Trophoblast cell (in vitro differentiated cells and primary cell): ENCODE measurements around the gene XIRP2.

Experiments
- DNase-seq, 2 donors: peaks; one replicate each; pipeline ENCODE4 v3.0.0-alpha.2; 2016
- H2AFZ ChIP-seq: 2 replicates; pipeline ENCODE4 v1.6.1; 2013; ENCODE audit warnings: low read length, moderate library complexity, mild to moderate bottlenecking; ENCODE audit not compliant: insufficient read depth, poor library complexity
- H2AK5ac ChIP-seq: 2 replicates; pipeline ENCODE4 v1.6.1; 2013; ENCODE audit warnings: mild to moderate bottlenecking, low read length
- H2BK120ac ChIP-seq: 2 replicates; pipeline ENCODE4 v1.6.1; 2013; ENCODE audit warnings: low read length, mild to moderate bottlenecking, moderate library complexity; ENCODE audit not compliant: insufficient read depth, poor library complexity
- H2BK12ac ChIP-seq: 2 replicates; pipeline ENCODE4 v1.6.1; 2013; ENCODE audit warnings: mild to moderate bottlenecking, low read length, moderate library complexity
- H2BK5ac ChIP-seq: 2 replicates; pipeline ENCODE4 v1.6.1; 2013; ENCODE audit warnings: low read length, low read depth, moderate library complexity, mild to moderate bottlenecking; ENCODE audit not compliant: poor library complexity
- H3K14ac ChIP-seq: 2 replicates; pipeline ENCODE4 v1.6.1; 2013; ENCODE audit warnings: mild to moderate bottlenecking, low read length
- H3K18ac ChIP-seq: 2 replicates; pipeline ENCODE4 v1.6.1; 2013; ENCODE audit warnings: mild to moderate bottlenecking, low read length
- H3K23ac ChIP-seq: 2 replicates; pipeline ENCODE4 v1.6.1; 2013; ENCODE audit warnings: low read length
- H3K27ac ChIP-seq: 2 replicates; pipeline ENCODE4 v1.5.1; 2013; ENCODE audit warnings: low read depth, mild to moderate bottlenecking, inconsistent platforms, low read length, moderate library complexity
- H3K27me3 ChIP-seq: 2 replicates; pipeline ENCODE4 v1.6.1; 2013; ENCODE audit warnings: inconsistent platforms, mild to moderate bottlenecking, low read length, moderate library complexity; ENCODE audit not compliant: insufficient read depth
- H3K36me3 ChIP-seq, 2 experiments: 1 replicate in 1 of 2; 2 replicates in 1 of 2; pipeline ENCODE4 v1.6.1; 2013; ENCODE audit warnings: low read length in 2 of 2, mild to moderate bottlenecking in 2 of 2, moderate library complexity in 1 of 2; ENCODE audit not compliant: insufficient read depth in 2 of 2, control insufficient read depth in 1 of 2
- H3K4ac ChIP-seq: 2 replicates; pipeline ENCODE4 v1.6.1; 2013; ENCODE audit warnings: low read depth, mild to moderate bottlenecking, low read length, moderate library complexity
- H3K4me1 ChIP-seq, 2 experiments: 1 replicate in 1 of 2; 2 replicates in 1 of 2; pipeline ENCODE4 v1.6.1; 2013; ENCODE audit warnings: low read length in 2 of 2, mild to moderate bottlenecking in 2 of 2, moderate library complexity in 1 of 2; ENCODE audit not compliant: insufficient read depth in 2 of 2, control insufficient read depth in 1 of 2
- H3K4me2 ChIP-seq: 2 replicates; pipeline ENCODE4 v1.6.1; 2013; ENCODE audit warnings: inconsistent platforms, mild to moderate bottlenecking, low read length, moderate library complexity
- H3K4me3 ChIP-seq: 2 replicates; pipeline ENCODE4 v1.5.1; 2013; ENCODE audit warnings: mild to moderate bottlenecking, low read depth, low read length, inconsistent platforms
- H3K79me1 ChIP-seq: one replicate; pipeline ENCODE4 v1.6.1; 2013; ENCODE audit warnings: low read length
- H3K79me2 ChIP-seq: 2 replicates; pipeline ENCODE4 v1.6.1; 2013; ENCODE audit warnings: low read length, mild to moderate bottlenecking; ENCODE audit not compliant: control insufficient read depth, insufficient read depth, poor library complexity
- H3K9ac ChIP-seq: 2 replicates; pipeline ENCODE4 v1.6.1; 2013; ENCODE audit warnings: mild to moderate bottlenecking, low read length
- H3K9me3 ChIP-seq: 2 replicates; pipeline ENCODE4 v1.6.1; 2013; ENCODE audit warnings: low read depth, mild to moderate bottlenecking, control low read depth, inconsistent platforms, low read length; ENCODE audit not compliant: insufficient read depth
- H4K12ac ChIP-seq: 2 replicates; pipeline ENCODE4 v1.6.1; 2013; ENCODE audit warnings: low read depth, mild to moderate bottlenecking, low read length, moderate library complexity
- H4K8ac ChIP-seq: 2 replicates; pipeline ENCODE4 v1.6.1; 2013; ENCODE audit warnings: low read depth, mild to moderate bottlenecking, low read length, moderate library complexity
- H4K91ac ChIP-seq: one replicate; pipeline ENCODE4 v1.6.1; 2013; ENCODE audit warnings: low read depth, mild to moderate bottlenecking, low read length, moderate library complexity
- WGBS: extraction: QIAGEN DNeasy Blood & Tissue Kit; methylation state at CpG from one replicate; pipeline ENCODE4 v1.1.7; 2013; ENCODE audit warnings: missing lambda C conversion rate; ENCODE audit not compliant: insufficient read length, insufficient coverage; ENCODE audit errors: extremely low coverage; 5-methylcytosine and 5-hydroxymethylcytosine counted together

XIRP2 gene

GRCh38 chr2:167297292-167297691, 409.0 kb downstream of the XIRP2 start:
- Histone ChIP-seq H2AFZ (no peak overlapping the region), H2AK5ac (no peak overlapping the region), H3K27ac (no peak overlapping the region), H3K9me3 (no peaks in the 10 kb centered on the region), H4K12ac (no peak overlapping the region), H3K9ac (no peak overlapping the region), H3K4me3 (no peak overlapping the region), H3K23ac (no peak overlapping the region), H4K91ac (no peak overlapping the region), H2BK120ac (no peak overlapping the region), H2BK5ac (no peak overlapping the region), H4K8ac (no peak overlapping the region), H3K18ac (no peak overlapping the region), H3K79me2 (no peaks in the 10 kb centered on the region), H3K4ac (no peak overlapping the region), H3K14ac (no peak overlapping the region), H3K79me1 (peaks cover 3% of the 10 kb centered on the region), H3K4me1 (peaks cover 10 to 11% of the 10 kb centered on the region in 2 experiments), H3K4me2 (no peak overlapping the region), H2BK12ac (no peak overlapping the region), H3K27me3 (peaks cover 9% of the 10 kb centered on the region), H3K36me3 (no peaks in the 10 kb centered on the region)
- no peak for DNase-seq
- WGBS = no CpG with 5 or more reads among the region's 1 CpG

- Histone ChIP-seq H2BK12ac (no peak overlapping the region), H3K27me3 (peaks cover 9% of the 10 kb centered on the region), H3K79me1 (no peaks in the 10 kb centered on the region), H4K91ac (no peak overlapping the region), H3K18ac (no peak overlapping the region), H3K4me2 (no peak overlapping the region), H3K9ac (no peak overlapping the region), H3K36me3 (no peaks in the 10 kb centered on the region), H3K4ac (no peak overlapping the region), H3K23ac (no peak overlapping the region), H3K4me1 (peaks cover 10 to 11% of the 10 kb centered on the region in 2 experiments), H3K27ac (no peak overlapping the region), H2BK5ac (no peak overlapping the region), H3K14ac (no peak overlapping the region), H2AFZ (no peak overlapping the region), H2AK5ac (no peak overlapping the region), H4K12ac (no peak overlapping the region), H3K79me2 (no peaks in the 10 kb centered on the region), H2BK120ac (no peak overlapping the region), H4K8ac (no peak overlapping the region), H3K9me3 (no peaks in the 10 kb centered on the region), H3K4me3 (no peak overlapping the region)
- no CpG with 5 or more reads among the region's 1 CpG for WGBS
- DNase-seq = no peak
Observed at GRCh38 chr2:167298017-167298416, 409.7 kb downstream of the XIRP2 start.
